Endothelial cell of umbilical vein (primary cell): Measurements from ENCODE around the gene TAS1R3. TPM values are rescaled to one million over a fixed set of nuclear protein-coding genes. Genes with fewer than 3 reads are reported as not detected.

ENCODE experiments used
- BruUV-seq: library from RNA; stranded (reverse); fragments of 400-500 nt; replicated peaks from 2 replicates; lab custom pipeline; 2021; lab: Mats Ljungman, UMichigan
- CTCF ChIA-PET: fragments of 300-600, 350-600 bp; sonication (Branson Sonifier 250); formaldehyde crosslinking; loops from one replicate; lab custom pipeline; 2021; ENCODE audit warnings: antibody characterized with exemption, inconsistent platforms; lab: Charles Lee
- POLR2A ChIA-PET: fragments of 300-600, 350-600 bp; sonication (Branson Sonifier 250); formaldehyde crosslinking; loops from one replicate; lab custom pipeline; 2021; ENCODE audit warnings: antibody characterized with exemption, inconsistent platforms; lab: Charles Lee
- DNase-seq: peaks from one replicate; pipeline ENCODE4 v3.0.0-alpha.2; 2011; ENCODE audit warnings: low read depth, low spot score
- FAIRE-seq: peaks from 2 replicates; lab custom pipeline; 2011; peaks lifted over from hg19 to GRCh38; lab: Jason Lieb, UNC
- H2AFZ ChIP-seq: 2 replicates; pipeline ENCODE4 v1.6.0; 2012; ENCODE audit warnings: low read depth, low read length, control low read depth, inconsistent platforms
- H3K27ac ChIP-seq: 2 replicates; pipeline ENCODE4 v1.5.1; 2011; ENCODE audit warnings: low read depth, mild to moderate bottlenecking, control low read depth, low read length, moderate library complexity; ENCODE audit not compliant: insufficient read depth
- H3K27me3 ChIP-seq, 2 experiments: 2 replicates each; pipeline versions ENCODE4 v1.6.0 to v1.6.1; 2011; ENCODE audit warnings: low read length in 2 of 2, mixed read lengths in 1 of 2; ENCODE audit not compliant: control insufficient read depth in 2 of 2, insufficient read depth in 2 of 2
- H3K36me3 ChIP-seq, 2 experiments: 2 replicates in 1 of 2; 3 replicates in 1 of 2; pipeline ENCODE4 v1.5.1; 2011; ENCODE audit warnings: low read length in 2 of 2, mild to moderate bottlenecking in 1 of 2, moderate library complexity in 1 of 2; ENCODE audit not compliant: control insufficient read depth in 2 of 2, insufficient read depth in 2 of 2; ENCODE audit errors: extremely low read depth in 1 of 2
- H3K4me1 ChIP-seq: 3 replicates; pipeline ENCODE4 v1.5.1; 2011; ENCODE audit warnings: mild to moderate bottlenecking, low read length; ENCODE audit not compliant: control insufficient read depth, insufficient read depth; ENCODE audit errors: extremely low read depth
- H3K4me2 ChIP-seq: 2 replicates; pipeline ENCODE4 v1.6.1; 2011; ENCODE audit warnings: low read length, control low read depth, mixed read lengths; ENCODE audit not compliant: insufficient read depth
- H3K4me3 ChIP-seq, 3 experiments: fragments of 200-600 bp in 1 of 3; sonication (generic), shearing (Covaris generic) in 1 of 3; replicated peaks in 1 of 3; 2 replicates each; pipeline ENCODE4 v1.5.1; 2011 to 2016; ENCODE audit warnings: control low read depth in 3 of 3, low read length in 3 of 3, mild to moderate bottlenecking in 2 of 3, inconsistent platforms in 1 of 3, low read depth in 1 of 3, moderate library complexity in 1 of 3; ENCODE audit not compliant: insufficient read depth in 1 of 3
- H3K79me2 ChIP-seq: 2 replicates; pipeline ENCODE4 v1.6.0; 2012; ENCODE audit warnings: low read length, inconsistent platforms; ENCODE audit not compliant: control insufficient read depth, insufficient read depth
- H3K9ac ChIP-seq: replicated peaks from 2 replicates; pipeline ENCODE3; 2011; ENCODE audit warnings: low read length, control low read depth; ENCODE audit not compliant: insufficient read depth; ENCODE audit errors: extremely low read depth
- H3K9me1 ChIP-seq: replicated peaks from 3 replicates; pipeline ENCODE4 v1.6.0; 2011; ENCODE audit warnings: mild to moderate bottlenecking, low read length; ENCODE audit not compliant: control insufficient read depth, insufficient read depth; ENCODE audit errors: extremely low read depth
- H3K9me3 ChIP-seq: replicated peaks from 2 replicates; pipeline ENCODE4 v1.5.1; 2012; ENCODE audit warnings: low read length, inconsistent platforms; ENCODE audit not compliant: control insufficient read depth, insufficient read depth
- H4K20me1 ChIP-seq: replicated peaks from 2 replicates; pipeline ENCODE3; 2011; ENCODE audit warnings: mild to moderate bottlenecking, low read length; ENCODE audit not compliant: control insufficient read depth, insufficient read depth; ENCODE audit errors: extremely low read depth
- CTCF ChIP-seq, 2 donors: IDR thresholded peaks; 1 replicate in 1 of 2; 2 replicates in 1 of 2; pipeline ENCODE4 v1.5.1; 2011; ENCODE audit warnings: low read length in 2 of 2, mild to moderate bottlenecking in 2 of 2, moderate library complexity in 2 of 2, control low read depth in 1 of 2, inconsistent platforms in 1 of 2, low read depth in 1 of 2; ENCODE audit not compliant: insufficient read depth in 1 of 2; ENCODE audit errors: extremely low read depth in 1 of 2
- EZH2 ChIP-seq: IDR thresholded peaks from 2 replicates; pipeline ENCODE4 v1.6.1; 2012; ENCODE audit warnings: borderline replicate concordance, low read depth, mild to moderate bottlenecking, moderate library complexity, low read length, inconsistent platforms; ENCODE audit not compliant: severe bottlenecking
- FOS ChIP-seq: IDR thresholded peaks from 2 replicates; pipeline ENCODE4 v1.6.1; 2011; ENCODE audit warnings: mild to moderate bottlenecking, low read length, moderate library complexity, borderline replicate concordance; ENCODE audit not compliant: insufficient read depth
- GATA2 ChIP-seq: IDR thresholded peaks from 2 replicates; pipeline ENCODE4 v1.7.0; 2011; ENCODE audit warnings: low read depth, mild to moderate bottlenecking, moderate library complexity, mixed read lengths, low read length; ENCODE audit not compliant: insufficient read length, insufficient read depth
- JUN ChIP-seq: IDR thresholded peaks from 2 replicates; pipeline ENCODE4 v1.6.1; 2011; ENCODE audit warnings: borderline replicate concordance, low read depth; ENCODE audit not compliant: insufficient read length, insufficient read depth
- MAX ChIP-seq: IDR thresholded peaks from 2 replicates; pipeline ENCODE4 v1.6.1; 2011; ENCODE audit not compliant: insufficient read depth, insufficient read length
- MYC ChIP-seq: IDR thresholded peaks from one replicate; pipeline ENCODE4 v1.6.1; 2011; ENCODE audit warnings: mild to moderate bottlenecking, low read depth, low read length
- POLR2A ChIP-seq: IDR thresholded peaks from 2 replicates; pipeline ENCODE4 v1.6.1; 2012; ENCODE audit warnings: low read depth, mild to moderate bottlenecking, control low read depth, low read length
- POLR2AphosphoS5 ChIP-seq: IDR thresholded peaks from 2 replicates; pipeline ENCODE4 v1.6.1; 2012; ENCODE audit warnings: low read depth, mild to moderate bottlenecking, control low read depth, low read length, moderate library complexity; ENCODE audit not compliant: insufficient read depth
- dilution Hi-C: fragments of 300-500 bp; cut with MboI; formaldehyde crosslinking; loops from one replicate; pipeline ENCODE4 v1.15.0; 2019; ENCODE audit warnings: low sequenced_read_pairs; ENCODE audit not compliant: extremely low pct_ligation_motif_present
- intact Hi-C: fragments of 100-400 bp; cut with micrococcal nuclease; formaldehyde crosslinking; loops from one replicate; pipeline ENCODE4 v1.10.0; 2022
- polyA plus RNA-seq, 4 experiments: library from polyadenylated mRNA; depleted of rRNA in 3 of 4; stranded (reverse) in 3 of 4; unstranded in 1 of 4; fragments of >200 nt; gene quantifications; 2 replicates each; pipeline versions ENCODE4 v1.2.1 to v1.2.3, GENCODE V29; 2011 to 2012; ENCODE audit warnings: missing spikeins in 1 of 4
- total RNA-seq: library from RNA; stranded (reverse); gene quantifications from 2 replicates; pipeline ENCODE4 v1.2.3, GENCODE V29; 2021

The TAS1R3 gene
- total and polyA plus RNA-seq, 2 donors (not counting 3 experiments of a cell fraction or from before 2014, with no cell fraction given), result 0.26 to 0.38 TPM

- no TSS peak for BruUV-seq
- Histone ChIP-seq H3K9me3 (no peaks in the 10 kb centered on the region), H2AFZ (no peak overlapping the region), H3K36me3 (peaks cover 0 to 44% of the 10 kb centered on the region in 2 experiments), H3K9ac (no peak overlapping the region), H3K4me2 (no peak overlapping the region), H3K79me2 (peaks cover 1% of the 10 kb centered on the region), H3K9me1 (no peaks in the 10 kb centered on the region), H3K4me1 (peaks cover 3% of the 10 kb centered on the region), H3K4me3 (no peak overlapping the region), H3K27me3 (no peaks in the 10 kb centered on the region), H4K20me1 (no peaks in the 10 kb centered on the region), H3K27ac (no peak overlapping the region)
- intact Hi-C loops, result no loop called here
- POLR2A ChIA-PET, result interaction anchor here (0.5 kb wide), 1 partner anchor 81 kb away, joined by 3 read pairs; no protein-coding TSS in a partner anchor
- CTCF ChIA-PET, result no interaction called here
- no peak for TF ChIP-seq POLR2AphosphoS5
- TF ChIP-seq EZH2, result no peak
- TF ChIP-seq MAX, result no peak
- no peak for TF ChIP-seq MYC
- TF ChIP-seq POLR2A, result no peak
- TF ChIP-seq GATA2, result no peak
- TF ChIP-seq JUN, result no peak
- TF ChIP-seq CTCF (IDR thresholded peaks at IDR 0.05; ENCODE audit: extremely low read depth in 1 of 2, insufficient read depth in 1 of 2, low read depth in 1 of 2, low read length in 2 of 2), result no peak
- TF ChIP-seq FOS, result no peak
- dilution Hi-C loops, result no loop called here
- FAIRE-seq (no peak), DNase-seq (no peak)
These were observed 16.9 kb upstream of the TAS1R3 start for GRCh38 chr1:1314237-1314586.
